Stomach (tissue), 9 donors: Measurements from ENCODE around the gene ZNF227. TPM values are rescaled to one million over a fixed set of nuclear protein-coding genes. Genes with fewer than 3 reads are reported as not detected.

Experiments used
- DNase-seq, 2 donors: peaks; one replicate each; pipeline versions ENCODE4 v3.0.0 to v3.0.0-alpha.2; 2013 to 2019
- H3K27ac ChIP-seq, 5 donors: fragments of 200-600 bp in 4 of 5; sonication (generic) in 4 of 5; one replicate each; pipeline ENCODE4 v1.5.1; 2013 to 2019; ENCODE audit warnings: mild to moderate bottlenecking in 1 of 5, moderate library complexity in 1 of 5
- H3K27me3 ChIP-seq, 3 donors: fragments of 200-600 bp; sonication (generic); one replicate each; pipeline ENCODE4 v1.5.1; 2017 to 2019; ENCODE audit warnings: mixed run types in 1 of 3
- H3K36me3 ChIP-seq, 4 donors: fragments of 200-600 bp; sonication (generic); 1 replicate in 3 of 4; 2 replicates in 1 of 4; pipeline ENCODE4 v1.5.1; 2016 to 2019
- H3K4me1 ChIP-seq, 4 donors: fragments of 200-600 bp; sonication (generic); one replicate each; pipeline ENCODE4 v1.5.1; 2016 to 2019
- H3K4me3 ChIP-seq, 4 donors: fragments of 200-600 bp; sonication (generic) in 3 of 4; one replicate each; pipeline ENCODE4 v1.5.1; 2016 to 2019; ENCODE audit warnings: mild to moderate bottlenecking in 1 of 4
- H3K9me3 ChIP-seq, 4 donors: fragments of 200-600 bp; sonication (generic); one replicate each; pipeline ENCODE4 v1.5.1; 2016 to 2019
- CTCF ChIP-seq, 7 experiments: fragments of 450-650 bp in 4 of 7; fragments of 200-600 bp in 3 of 7; sonication (generic) in 3 of 7; IDR thresholded peaks; one replicate each; pipeline ENCODE4 v1.5.1; 2016 to 2019; ENCODE audit warnings: antibody characterized with exemption in 7 of 7, control low read depth in 2 of 7, mild to moderate bottlenecking in 1 of 7
- EP300 ChIP-seq: sonication (generic); formaldehyde crosslinking; IDR thresholded peaks from one replicate; pipeline ENCODE4 v1.6.1; 2017; ENCODE audit warnings: antibody characterized with exemption
- POLR2A ChIP-seq, 4 donors: fragments of 450-650 bp; IDR thresholded peaks; one replicate each; pipeline ENCODE4 v1.6.1; 2016; ENCODE audit warnings: antibody characterized with exemption in 4 of 4, control low read depth in 2 of 4, mild to moderate bottlenecking in 1 of 4, moderate library complexity in 1 of 4
- POLR2AphosphoS5 ChIP-seq, 3 donors: sonication (generic); formaldehyde crosslinking; IDR thresholded peaks; one replicate each; pipeline ENCODE4 v1.6.1; 2016; ENCODE audit warnings: antibody characterized with exemption in 3 of 3
- WGBS, 5 donors: extraction: QIAGEN DNeasy Blood & Tissue Kit in 3 of 5; methylation state at CpG; one replicate each; pipeline versions ENCODE4 v1.1.5 to v1.1.7; 2013 to 2018; 5-methylcytosine and 5-hydroxymethylcytosine counted together
- intact Hi-C: fragments of 100-400 bp; cut with DNase I; formaldehyde crosslinking; loops from one replicate; pipeline ENCODE4 v1.15.1; 2023; ENCODE audit warnings: low total_unique reads
- polyA plus RNA-seq, 3 donors: library from polyadenylated mRNA; stranded (reverse); fragments of 200-250 nt; gene quantifications; one replicate each; pipeline ENCODE4 v1.2.3, GENCODE V29; 2013
- total RNA-seq, 5 donors: library from RNA; depleted of rRNA; stranded (reverse); fragments of >200 nt; gene quantifications; one replicate each; pipeline versions ENCODE4 v1.1.0 to v1.2.3, GENCODE V29; 2014 to 2016
- donor health status: healthy with polysubstance abuse.
- donor health status: Bipolar disorder and iron deficiency.
- donor health status: healthy.

The ZNF227 gene
- total and polyA plus RNA-seq, 8 donors: 0.58 to 31.9 (median 5.1) TPM

- no peaks in the 10 kb centered on the region for H3K4me1 ChIP-seq
- peaks cover 0 to 21% (median 5%) of the 10 kb centered on the region in 4 donors for H3K36me3 ChIP-seq
- TF ChIP-seq CTCF (IDR thresholded peaks at IDR 0.05) (no peak), EP300 (no peak), POLR2A (IDR thresholded peaks at IDR 0.05) (no peak), POLR2AphosphoS5 (IDR thresholded peaks at IDR 0.05) (no peak)
- no peak for DNase-seq
- no peak overlapping the region for H3K4me3 ChIP-seq
- WGBS, 5 donors: 70 to 95% (median 79%) methylated on average over 2 of the region's 2 CpGs
- peaks cover 49 to 98% (median 93%) of the 10 kb centered on the region in 4 donors for H3K9me3 ChIP-seq
- no peak overlapping the region for H3K27ac ChIP-seq
- intact Hi-C loops: no loop called here
- no peaks in the 10 kb centered on the region for H3K27me3 ChIP-seq
These were observed 42.2 kb downstream of the ZNF227 start for GRCh38 chr19:44254496-44254895.

GRCh38 chr19:44255705-44256411, 43.5 kb downstream of the ZNF227 start:
- TF ChIP-seq POLR2A (IDR thresholded peaks at IDR 0.05): no peak
- TF ChIP-seq POLR2AphosphoS5 (IDR thresholded peaks at IDR 0.05): no peak
- no peak for DNase-seq
- Histone ChIP-seq H3K4me1 (no peaks in the 10 kb centered on the region), H3K27me3 (no peaks in the 10 kb centered on the region), H3K4me3 (no peak overlapping the region), H3K36me3 (peaks cover 0 to 21% (median 5%) of the 10 kb centered on the region in 4 donors), H3K9me3 (peaks cover 44 to 98% (median 92%) of the 10 kb centered on the region in 4 donors), H3K27ac (no peak overlapping the region)
- intact Hi-C loops: no loop called here

- Histone ChIP-seq H3K4me1 (no peaks in the 10 kb centered on the region), H3K27ac (no peak overlapping the region), H3K4me3 (no peak overlapping the region), H3K36me3 (peaks cover 0 to 28% (median 5%) of the 10 kb centered on the region in 4 donors), H3K27me3 (no peaks in the 10 kb centered on the region), H3K9me3 (peaks cover 24 to 98% (median 92%) of the 10 kb centered on the region in 4 donors)
- no peak for DNase-seq
- 93 to 100% (median 97%) methylated on average over 1 of the region's 1 CpG for WGBS, 5 donors
- TF ChIP-seq POLR2A (IDR thresholded peaks at IDR 0.05) (no peak), EP300 (no peak), POLR2AphosphoS5 (IDR thresholded peaks at IDR 0.05) (no peak), CTCF (IDR thresholded peaks at IDR 0.05) (no peak)
- intact Hi-C loops: no loop called here
These were observed 45.8 kb downstream of the ZNF227 start for GRCh38 chr19:44258136-44258535.

GRCh38 chr19:44258835-44259413, 46.6 kb downstream of the ZNF227 start:
- 94 to 98% (median 96%) methylated on average over 2 of the region's 2 CpGs for WGBS, 5 donors
- Histone ChIP-seq H3K27me3 (no peaks in the 10 kb centered on the region), H3K9me3 (peaks cover 20 to 98% (median 90%) of the 10 kb centered on the region in 4 donors), H3K4me3 (no peak overlapping the region), H3K4me1 (no peaks in the 10 kb centered on the region), H3K36me3 (peaks cover 0 to 20% (median 5%) of the 10 kb centered on the region in 4 donors), H3K27ac (no peak overlapping the region)
- no peak for TF ChIP-seq CTCF (IDR thresholded peaks at IDR 0.05)
- no peak for TF ChIP-seq EP300
- TF ChIP-seq POLR2A (IDR thresholded peaks at IDR 0.05): no peak
- TF ChIP-seq POLR2AphosphoS5 (IDR thresholded peaks at IDR 0.05): no peak
- no peak for DNase-seq
- intact Hi-C loops: no loop called here

GRCh38 chr19:44260343-44260681, 48.0 kb downstream of the ZNF227 start:
- 9 to 18% (median 11%) methylated on average over 7 of the region's 7 CpGs for WGBS, 5 donors
- peaks cover 0 to 9% (median 0%) of the 10 kb centered on the region in 4 donors for H3K36me3 ChIP-seq
- intact Hi-C loops: no loop called here
- TF ChIP-seq POLR2AphosphoS5 (IDR thresholded peaks at IDR 0.05): no peak
- no peak for TF ChIP-seq CTCF (IDR thresholded peaks at IDR 0.05)
- TF ChIP-seq POLR2A (IDR thresholded peaks at IDR 0.05): no peak
- TF ChIP-seq EP300: no peak
- H3K4me3 ChIP-seq: peak overlapping the region in 3 of 4 donors; percentile 20 to 35 (median 25)
- peaks cover 18 to 98% (median 85%) of the 10 kb centered on the region in 4 donors for H3K9me3 ChIP-seq
- DNase-seq: peak in 1 of 2 donors; percentile 47
- peak overlapping the region in 2 of 5 donors; percentile 13 to 19 for H3K27ac ChIP-seq
- H3K4me1 ChIP-seq: no peaks in the 10 kb centered on the region
- H3K27me3 ChIP-seq: no peaks in the 10 kb centered on the region
